GM12872 (cell line): ENCODE measurements around the gene TNN.

Experiments used
- TF ChIP-seq, protein P1 (sequence below): IDR thresholded peaks from 3 replicates; pipeline ENCODE4 v1.5.1; 2011; ENCODE audit warnings: low read depth, mild to moderate bottlenecking, low read length, moderate library complexity; ENCODE audit not compliant: insufficient read depth

The TNN gene

DNA sequence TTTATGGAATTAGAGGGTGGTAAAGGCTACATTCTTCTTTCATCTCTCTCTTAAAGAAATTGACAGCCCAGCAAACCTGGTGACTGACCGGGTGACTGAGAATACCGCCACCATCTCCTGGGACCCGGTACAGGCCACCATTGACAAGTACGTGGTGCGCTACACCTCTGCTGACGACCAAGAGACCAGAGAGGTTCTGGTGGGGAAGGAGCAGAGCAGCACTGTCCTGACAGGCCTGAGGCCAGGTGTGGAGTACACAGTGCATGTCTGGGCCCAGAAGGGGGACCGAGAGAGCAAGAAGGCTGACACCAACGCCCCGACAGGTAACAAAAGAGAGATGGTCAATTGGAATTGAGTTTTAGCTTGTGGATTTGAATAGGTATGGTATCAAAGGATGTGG, 29.7 kb downstream of the TNN start:
- TF ChIP-seq, protein P1, sequence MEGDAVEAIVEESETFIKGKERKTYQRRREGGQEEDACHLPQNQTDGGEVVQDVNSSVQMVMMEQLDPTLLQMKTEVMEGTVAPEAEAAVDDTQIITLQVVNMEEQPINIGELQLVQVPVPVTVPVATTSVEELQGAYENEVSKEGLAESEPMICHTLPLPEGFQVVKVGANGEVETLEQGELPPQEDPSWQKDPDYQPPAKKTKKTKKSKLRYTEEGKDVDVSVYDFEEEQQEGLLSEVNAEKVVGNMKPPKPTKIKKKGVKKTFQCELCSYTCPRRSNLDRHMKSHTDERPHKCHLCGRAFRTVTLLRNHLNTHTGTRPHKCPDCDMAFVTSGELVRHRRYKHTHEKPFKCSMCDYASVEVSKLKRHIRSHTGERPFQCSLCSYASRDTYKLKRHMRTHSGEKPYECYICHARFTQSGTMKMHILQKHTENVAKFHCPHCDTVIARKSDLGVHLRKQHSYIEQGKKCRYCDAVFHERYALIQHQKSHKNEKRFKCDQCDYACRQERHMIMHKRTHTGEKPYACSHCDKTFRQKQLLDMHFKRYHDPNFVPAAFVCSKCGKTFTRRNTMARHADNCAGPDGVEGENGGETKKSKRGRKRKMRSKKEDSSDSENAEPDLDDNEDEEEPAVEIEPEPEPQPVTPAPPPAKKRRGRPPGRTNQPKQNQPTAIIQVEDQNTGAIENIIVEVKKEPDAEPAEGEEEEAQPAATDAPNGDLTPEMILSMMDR = no peak

DNA sequence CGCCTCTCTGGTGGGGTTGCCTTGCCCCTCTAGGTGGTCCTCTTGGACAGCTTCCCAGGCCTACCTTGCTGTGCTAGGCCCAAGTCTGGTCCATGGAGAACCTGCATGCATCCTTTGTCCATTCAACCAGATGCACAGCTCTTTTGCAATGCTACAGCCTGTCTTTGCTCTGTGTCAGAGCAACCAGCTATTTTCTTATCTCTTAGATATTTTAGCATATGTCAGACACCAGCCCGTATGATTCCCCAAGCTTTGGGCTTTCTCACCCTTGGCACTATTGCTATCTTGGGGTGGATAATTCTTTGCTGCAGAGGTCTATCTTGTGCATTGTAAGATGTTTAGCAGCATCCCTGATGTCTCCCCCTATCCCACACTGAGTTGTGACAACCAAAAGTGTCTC, 32.3 kb downstream of the TNN start:
- TF ChIP-seq, protein P1 = no peak

DNA sequence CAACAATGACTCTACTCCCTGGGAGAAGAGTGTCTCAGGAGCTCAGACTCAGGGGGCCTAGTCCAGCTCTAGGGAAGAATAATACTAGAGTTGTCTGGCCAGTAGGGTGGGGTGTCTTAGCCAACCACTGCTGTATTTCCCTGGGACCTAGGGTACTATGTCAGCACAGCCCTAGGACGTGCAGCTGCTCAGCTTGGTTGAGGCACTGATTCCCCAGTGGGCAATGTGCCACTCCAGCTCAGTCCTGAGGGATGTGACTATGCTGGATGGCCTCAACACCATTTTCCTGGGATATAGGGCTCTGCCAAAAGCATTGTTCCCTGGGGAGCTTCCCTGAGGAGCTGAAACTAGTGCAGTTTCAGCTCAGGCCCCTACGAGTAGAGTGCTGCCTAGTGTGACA, 47.4 kb downstream of the TNN start:
- TF ChIP-seq, protein P1 = no peak

DNA sequence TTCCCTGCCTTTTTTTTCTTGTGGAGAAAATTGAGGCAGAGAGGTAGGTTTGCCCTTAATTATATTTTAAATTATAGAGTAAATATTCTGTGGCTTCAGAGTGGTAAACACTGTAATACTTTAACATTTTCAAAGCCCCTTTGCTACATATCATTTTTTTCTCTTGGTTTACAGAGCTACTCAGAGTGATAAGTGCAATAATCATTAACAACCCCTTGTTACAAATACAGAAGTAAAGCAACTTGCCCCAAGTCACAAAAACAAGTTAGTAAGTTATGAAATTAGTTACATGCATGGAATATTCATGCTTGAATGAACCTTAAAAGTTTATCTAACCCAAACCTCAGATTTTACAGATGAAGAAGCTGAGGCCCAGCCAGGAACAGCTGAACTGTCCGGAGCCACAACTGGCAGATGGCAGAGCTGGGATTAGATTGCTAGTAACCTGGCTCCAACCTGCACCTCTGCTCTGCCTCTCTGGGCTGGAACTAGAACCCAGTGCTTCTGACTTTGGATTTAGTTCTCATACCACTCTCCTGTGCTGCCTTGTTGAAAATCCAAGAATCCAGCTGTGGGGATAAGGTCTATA, 48.7 kb downstream of the TNN start:
- TF ChIP-seq, protein P1 = no peak

DNA sequence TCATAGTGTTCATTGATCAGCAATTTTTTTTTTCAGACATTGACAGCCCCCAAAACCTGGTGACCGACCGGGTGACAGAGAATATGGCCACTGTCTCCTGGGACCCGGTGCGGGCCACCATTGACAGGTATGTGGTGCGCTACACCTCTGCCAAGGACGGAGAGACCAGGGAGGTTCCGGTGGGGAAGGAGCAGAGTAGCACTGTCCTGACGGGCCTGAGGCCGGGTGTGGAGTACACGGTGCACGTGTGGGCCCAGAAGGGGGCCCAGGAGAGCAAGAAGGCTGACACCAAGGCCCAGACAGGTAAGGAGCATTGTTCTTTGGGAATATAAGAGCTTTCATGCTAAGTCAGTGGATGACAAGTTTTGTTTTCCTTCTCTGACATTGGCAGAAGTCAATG, 49.3 kb downstream of the TNN start:
- TF ChIP-seq, protein P1 = peak; percentile 24; the same call in 1 of the 3 replicates

DNA sequence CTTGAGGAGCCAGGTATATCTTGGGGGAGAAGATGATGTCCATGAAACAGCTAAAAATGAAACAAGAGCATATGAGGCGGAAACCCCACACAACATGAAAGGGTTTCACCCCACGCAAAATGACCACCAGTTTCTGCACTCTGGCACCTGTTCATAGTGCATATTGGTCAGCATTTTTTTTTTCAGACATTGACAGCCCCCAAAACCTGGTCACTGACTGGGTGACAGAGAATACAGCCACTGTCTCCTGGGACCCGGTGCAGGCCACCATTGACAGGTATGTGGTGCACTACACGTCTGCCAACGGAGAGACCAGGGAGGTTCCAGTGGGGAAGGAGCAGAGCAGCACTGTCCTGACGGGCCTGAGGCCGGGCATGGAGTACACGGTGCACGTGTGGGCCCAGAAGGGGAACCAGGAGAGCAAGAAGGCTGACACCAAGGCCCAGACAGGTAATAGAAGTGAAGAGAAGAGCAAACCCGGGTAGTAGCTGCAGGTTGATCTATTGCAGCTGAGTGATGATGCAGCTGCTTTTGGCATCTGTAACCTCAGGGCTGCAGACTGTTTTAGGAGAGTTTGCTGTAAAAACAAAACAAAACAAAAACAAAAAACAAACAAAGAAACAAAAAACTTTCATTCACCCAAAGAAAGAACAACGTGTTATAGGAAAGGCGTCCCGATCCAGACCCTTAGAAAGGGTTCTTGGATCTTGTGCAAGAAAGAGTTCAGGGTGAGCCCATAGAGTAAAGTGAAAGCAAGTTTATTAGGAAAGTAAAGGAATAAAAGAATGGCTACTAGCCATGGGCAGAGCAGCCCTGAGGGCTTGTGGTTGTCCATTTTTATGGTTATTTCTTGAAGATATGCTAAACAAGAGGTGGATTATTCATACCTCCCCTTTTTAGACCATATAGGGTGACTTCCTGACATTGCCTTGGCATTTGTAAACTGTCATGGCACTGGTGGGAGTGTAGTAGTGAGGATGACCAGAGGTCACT, 51.0 kb downstream of the TNN start:
- TF ChIP-seq, protein P1 = no peak

DNA sequence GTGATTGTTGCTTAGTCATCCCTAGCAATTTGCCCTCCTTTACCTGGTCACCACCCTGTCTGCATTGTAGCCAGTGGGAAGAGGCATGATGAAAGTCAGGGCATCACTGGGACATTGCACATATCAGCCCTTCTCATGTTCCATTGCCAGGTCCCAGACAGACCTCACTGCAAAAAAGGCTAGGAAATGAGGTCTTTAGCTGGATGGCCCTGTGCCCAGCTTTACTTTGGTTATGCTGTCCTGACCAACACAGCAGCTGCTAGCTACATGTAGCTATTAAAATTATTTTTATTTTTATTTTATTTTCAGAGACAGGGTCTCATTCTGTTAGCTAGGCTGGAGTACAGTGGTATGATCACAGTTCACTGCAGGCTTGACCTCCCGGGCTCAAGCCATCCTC, 52.9 kb downstream of the TNN start:
- TF ChIP-seq, protein P1 = no peak
